HepG2 (cell line): ENCODE results near the gene TCF3. TPM values are rescaled to one million over a fixed set of nuclear protein-coding genes. Genes with fewer than 3 reads are reported as not detected.

ENCODE experiments used
- HOXD1 ChIP-seq: sonication (generic); formaldehyde crosslinking; IDR thresholded peaks from 2 replicates; pipeline ENCODE4 v1.5.0; 2020; ENCODE audit warnings: missing genetic modification reagents
- IRF2 ChIP-seq: IDR thresholded peaks from 2 replicates; pipeline ENCODE4 v1.6.1; 2018; ENCODE audit warnings: missing genetic modification reagents, missing compliant biosample characterization
- MEIS1 ChIP-seq: sonication (generic); formaldehyde crosslinking; IDR thresholded peaks from 2 replicates; pipeline ENCODE4 v1.9.0; 2021; ENCODE audit warnings: mild to moderate bottlenecking, missing genetic modification reagents, moderate library complexity, borderline replicate concordance
- MEIS2 ChIP-seq: sonication (generic); formaldehyde crosslinking; IDR thresholded peaks from 2 replicates; pipeline ENCODE4 v1.9.0; 2021; ENCODE audit warnings: mild to moderate bottlenecking, missing genetic modification reagents
- SRSF4 ChIP-seq: fragments of 200-400 bp; formaldehyde crosslinking; IDR thresholded peaks from one replicate; pipeline ENCODE4 v1.6.1; 2018; ENCODE audit warnings: mild to moderate bottlenecking, low read depth, low read length, moderate library complexity; ENCODE audit not compliant: poor library complexity, severe bottlenecking
- TEF ChIP-seq: sonication (generic); formaldehyde crosslinking; IDR thresholded peaks from 2 replicates; pipeline ENCODE4 v1.5.0; 2020; ENCODE audit warnings: missing genetic modification reagents
- TFDP2 ChIP-seq: sonication (generic); formaldehyde crosslinking; IDR thresholded peaks from 2 replicates; pipeline ENCODE4 v1.4.0; 2020; ENCODE audit warnings: missing genetic modification reagents
- ZNF280B ChIP-seq: sonication (generic); formaldehyde crosslinking; IDR thresholded peaks from 2 replicates; pipeline ENCODE4 v1.5.0; 2020; ENCODE audit warnings: missing genetic modification reagents, mild to moderate bottlenecking, borderline replicate concordance
- ZNF282 ChIP-seq: fragments of 450-650 bp; IDR thresholded peaks from 2 replicates; pipeline ENCODE4 v1.6.1; 2018; ENCODE audit not compliant: partially characterized antibody
- polyA plus RNA-seq, 8 experiments: library from polyadenylated mRNA; depleted of rRNA in 3 of 8; stranded (reverse) in 7 of 8; unstranded in 1 of 8; fragments of >200 nt; fragmentation: Illumina TruSeq in 4 of 8; extraction: Trizol in 4 of 8; gene quantifications; 2 replicates each; pipeline versions ENCODE4 v1.2.1 to v1.2.3, GENCODE V29; 2011 to 2016; ENCODE audit warnings: low read depth in 4 of 8, missing spikeins in 1 of 8, mixed read lengths in 1 of 8; ENCODE audit not compliant: insufficient read depth in 1 of 8
- total RNA-seq, 5 experiments: library from RNA; depleted of rRNA; stranded (reverse); fragments of >200 nt; fragmentation: Illumina TruSeq; extraction: Trizol; gene quantifications; 2 replicates each; pipeline ENCODE4 v1.2.3, GENCODE V29; 2016; ENCODE audit warnings: low read depth in 1 of 5
- TF ChIP-seq, protein P1 (sequence below): sonication (generic); formaldehyde crosslinking; IDR thresholded peaks from 2 replicates; pipeline ENCODE4 v1.8.1; 2023; ENCODE audit warnings: mild to moderate bottlenecking, missing genetic modification reagents
- TF ChIP-seq, protein P2 (sequence below), 2 experiments: sonication (generic) in 1 of 2; formaldehyde crosslinking in 1 of 2; IDR thresholded peaks; 2 replicates each; pipeline versions ENCODE4 v1.6.1 to v1.9.0; 2014 to 2022; ENCODE audit warnings: antibody characterized with exemption in 1 of 2, borderline replicate concordance in 1 of 2, inconsistent platforms in 1 of 2, low read depth in 1 of 2, missing genetic modification reagents in 1 of 2
- TF ChIP-seq, protein P3 (sequence below): IDR thresholded peaks from 2 replicates; pipeline ENCODE4 v1.6.1; 2016

The TCF3 gene
- total and polyA plus RNA-seq, 2 of the 13 experiments (the other 11 are each of a cell fraction or from before 2014, with no cell fraction given), result 51.4 to 53.2 TPM

GRCh38 chr19:1568320-1569019 lies 83.9 kb downstream of the TCF3 start, which contains the start of gene MEX3D (continued):
- TF ChIP-seq, protein P1, sequence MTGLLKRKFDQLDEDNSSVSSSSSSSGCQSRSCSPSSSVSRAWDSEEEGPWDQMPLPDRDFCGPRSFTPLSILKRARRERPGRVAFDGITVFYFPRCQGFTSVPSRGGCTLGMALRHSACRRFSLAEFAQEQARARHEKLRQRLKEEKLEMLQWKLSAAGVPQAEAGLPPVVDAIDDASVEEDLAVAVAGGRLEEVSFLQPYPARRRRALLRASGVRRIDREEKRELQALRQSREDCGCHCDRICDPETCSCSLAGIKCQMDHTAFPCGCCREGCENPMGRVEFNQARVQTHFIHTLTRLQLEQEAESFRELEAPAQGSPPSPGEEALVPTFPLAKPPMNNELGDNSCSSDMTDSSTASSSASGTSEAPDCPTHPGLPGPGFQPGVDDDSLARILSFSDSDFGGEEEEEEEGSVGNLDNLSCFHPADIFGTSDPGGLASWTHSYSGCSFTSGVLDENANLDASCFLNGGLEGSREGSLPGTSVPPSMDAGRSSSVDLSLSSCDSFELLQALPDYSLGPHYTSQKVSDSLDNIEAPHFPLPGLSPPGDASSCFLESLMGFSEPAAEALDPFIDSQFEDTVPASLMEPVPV (CRISPR knock-in tag), result 0 out of 2 replicates have a peak, but pooled peaks have one; percentile 54
- TF ChIP-seq ZNF280B (CRISPR knock-in tag), result peak; percentile 64; the same call in 1 of the 2 replicates
- TF ChIP-seq MEIS1, result 0 out of 2 replicates have a peak, but pooled peaks have one; percentile 44
- TF ChIP-seq MEIS2 (CRISPR knock-in tag), result peak; percentile 90
- no peak for TF ChIP-seq ZNF282
- TF ChIP-seq SRSF4, result no peak
- peak; percentile 42; the same call in 1 of the 2 replicates for TF ChIP-seq TEF (CRISPR knock-in tag)
- TF ChIP-seq, protein P2, sequence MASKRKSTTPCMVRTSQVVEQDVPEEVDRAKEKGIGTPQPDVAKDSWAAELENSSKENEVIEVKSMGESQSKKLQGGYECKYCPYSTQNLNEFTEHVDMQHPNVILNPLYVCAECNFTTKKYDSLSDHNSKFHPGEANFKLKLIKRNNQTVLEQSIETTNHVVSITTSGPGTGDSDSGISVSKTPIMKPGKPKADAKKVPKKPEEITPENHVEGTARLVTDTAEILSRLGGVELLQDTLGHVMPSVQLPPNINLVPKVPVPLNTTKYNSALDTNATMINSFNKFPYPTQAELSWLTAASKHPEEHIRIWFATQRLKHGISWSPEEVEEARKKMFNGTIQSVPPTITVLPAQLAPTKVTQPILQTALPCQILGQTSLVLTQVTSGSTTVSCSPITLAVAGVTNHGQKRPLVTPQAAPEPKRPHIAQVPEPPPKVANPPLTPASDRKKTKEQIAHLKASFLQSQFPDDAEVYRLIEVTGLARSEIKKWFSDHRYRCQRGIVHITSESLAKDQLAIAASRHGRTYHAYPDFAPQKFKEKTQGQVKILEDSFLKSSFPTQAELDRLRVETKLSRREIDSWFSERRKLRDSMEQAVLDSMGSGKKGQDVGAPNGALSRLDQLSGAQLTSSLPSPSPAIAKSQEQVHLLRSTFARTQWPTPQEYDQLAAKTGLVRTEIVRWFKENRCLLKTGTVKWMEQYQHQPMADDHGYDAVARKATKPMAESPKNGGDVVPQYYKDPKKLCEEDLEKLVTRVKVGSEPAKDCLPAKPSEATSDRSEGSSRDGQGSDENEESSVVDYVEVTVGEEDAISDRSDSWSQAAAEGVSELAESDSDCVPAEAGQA (IDR thresholded peaks at IDR 0.05; ENCODE audit: low read depth), result no peak
- TF ChIP-seq, protein P2 (CRISPR knock-in tag; IDR thresholded peaks at IDR 0.05; ENCODE audit: borderline replicate concordance), result peak; percentile 90; the same call in 1 of the 2 replicates
- TF ChIP-seq, protein P3, sequence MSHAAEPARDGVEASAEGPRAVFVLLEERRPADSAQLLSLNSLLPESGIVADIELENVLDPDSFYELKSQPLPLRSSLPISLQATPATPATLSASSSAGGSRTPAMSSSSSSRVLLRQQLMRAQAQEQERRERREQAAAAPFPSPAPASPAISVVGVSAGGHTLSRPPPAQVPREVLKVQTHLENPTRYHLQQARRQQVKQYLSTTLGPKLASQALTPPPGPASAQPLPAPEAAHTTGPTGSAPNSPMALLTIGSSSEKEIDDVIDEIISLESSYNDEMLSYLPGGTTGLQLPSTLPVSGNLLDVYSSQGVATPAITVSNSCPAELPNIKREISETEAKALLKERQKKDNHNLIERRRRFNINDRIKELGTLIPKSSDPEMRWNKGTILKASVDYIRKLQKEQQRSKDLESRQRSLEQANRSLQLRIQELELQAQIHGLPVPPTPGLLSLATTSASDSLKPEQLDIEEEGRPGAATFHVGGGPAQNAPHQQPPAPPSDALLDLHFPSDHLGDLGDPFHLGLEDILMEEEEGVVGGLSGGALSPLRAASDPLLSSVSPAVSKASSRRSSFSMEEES (CRISPR knock-in tag), result peak; percentile 53; the same call in 1 of the 2 replicates
- peak; percentile 91 for TF ChIP-seq TFDP2 (CRISPR knock-in tag)
- no peak for TF ChIP-seq IRF2 (CRISPR knock-in tag)
- peak; percentile 77; the same call in 1 of the 2 replicates for TF ChIP-seq HOXD1 (CRISPR knock-in tag)
